Left lobe of liver (tissue), 2 donors: ENCODE data around the gene NT5DC1. TPM values are rescaled to one million over a fixed set of nuclear protein-coding genes. Genes with fewer than 3 reads are reported as not detected.

Source experiments
- ATAC-seq: fragments of 200-7000 bp; cut with Tn5 transposase; one replicate; pipeline ENCODE4 v1.9.1; 2020; ENCODE audit warnings: mild to moderate bottlenecking, moderate library complexity
- DNase-seq: peaks from one replicate; pipeline ENCODE4 v3.0.0-alpha.2; 2020; ENCODE audit warnings: low spot score
- total RNA-seq: library from RNA; stranded (reverse); gene quantifications from one replicate; pipeline ENCODE4 v1.2.1, GENCODE V29; 2021
- donor health status: DM: no; HTN: no; CAD: no; lungs with moderate emphysema.
- donor health status: DM: no; HTN: yes; CAD: no.

NT5DC1 gene
- total RNA-seq, 1 donor from 2014 or later = 50.4 TPM

GRCh38 chr6:116229287-116229913 is 128.7 kb downstream of the NT5DC1 start:
- peak; percentile 44 for ATAC-seq
- DNase-seq = no peak

GRCh38 chr6:116234689-116235088 is 134.0 kb downstream of the NT5DC1 start:
- ATAC-seq (no peak), DNase-seq (no peak)

GRCh38 chr6:116238083-116238482 is 137.4 kb downstream of the NT5DC1 start:
- no peak for ATAC-seq
- no peak for DNase-seq

GRCh38 chr6:116239256-116239655 is 138.6 kb downstream of the NT5DC1 start:
- DNase-seq = no peak
- no peak for ATAC-seq

- no peak for DNase-seq
- ATAC-seq = no peak
Observed at GRCh38 chr6:116239856-116240255, 139.2 kb downstream of the NT5DC1 start.

- no peak for DNase-seq
- ATAC-seq = no peak
Observed at GRCh38 chr6:116244284-116244683, 143.6 kb downstream of the NT5DC1 start.

DNA sequence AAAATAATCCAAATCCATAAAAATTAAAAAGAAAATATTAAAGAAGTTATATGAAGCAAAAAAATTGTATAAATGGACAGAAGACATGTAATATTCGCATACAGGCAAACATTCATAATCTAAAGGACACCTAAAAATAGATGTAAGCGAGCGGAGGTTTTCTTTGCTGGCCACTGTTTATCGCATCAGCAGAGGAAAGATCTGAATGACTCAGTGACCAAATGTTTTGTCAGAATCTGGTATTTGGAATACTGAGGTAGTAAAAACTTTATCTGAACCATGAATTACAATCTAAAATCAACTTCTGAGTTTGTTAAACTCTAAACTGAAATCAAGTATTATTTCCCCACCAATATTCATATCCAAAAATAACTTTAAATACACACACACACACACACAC is 145.4 kb downstream of the NT5DC1 start:
- ATAC-seq (no peak), DNase-seq (no peak)

- DNase-seq (no peak), ATAC-seq (peak; percentile 79)
Observed at GRCh38 chr6:116247285-116247684, 146.6 kb downstream of the NT5DC1 start.

- ATAC-seq (no peak), DNase-seq (no peak)
Observed at GRCh38 chr6:116248577-116248976, 147.9 kb downstream of the NT5DC1 start.

- DNase-seq (no peak), ATAC-seq (no peak)
Observed at GRCh38 chr6:116251568-116252384, 151.1 kb downstream of the NT5DC1 start.

DNA sequence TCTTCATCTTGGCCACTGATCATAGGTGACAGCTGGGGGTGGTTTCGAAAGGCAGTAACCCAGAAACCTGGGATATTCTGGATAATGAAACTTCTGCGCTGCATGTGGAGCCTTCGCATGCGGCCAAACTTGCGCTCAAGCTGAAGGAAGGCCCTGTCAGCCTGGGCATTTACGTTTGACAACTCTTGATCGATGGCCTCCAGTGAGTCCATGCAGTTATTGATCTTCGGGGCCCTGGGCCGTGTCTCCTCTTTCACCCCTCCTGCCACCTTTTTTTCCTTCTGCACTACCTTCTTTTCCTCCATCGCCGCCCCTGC is 152.5 kb downstream of the NT5DC1 start:
- ATAC-seq = peak; percentile 23
- no peak for DNase-seq

- ATAC-seq = peak; percentile 88
- peak; percentile 95 for DNase-seq
Observed at GRCh38 chr6:116253505-116254296, 153.0 kb downstream of the NT5DC1 start, which contains the start of gene TSPYL4. Gene TSPYL4, minus strand, starts transcription at chr6:116254075. Its CDS starts 67 bp downstream, at chr6:116254008.

DNA sequence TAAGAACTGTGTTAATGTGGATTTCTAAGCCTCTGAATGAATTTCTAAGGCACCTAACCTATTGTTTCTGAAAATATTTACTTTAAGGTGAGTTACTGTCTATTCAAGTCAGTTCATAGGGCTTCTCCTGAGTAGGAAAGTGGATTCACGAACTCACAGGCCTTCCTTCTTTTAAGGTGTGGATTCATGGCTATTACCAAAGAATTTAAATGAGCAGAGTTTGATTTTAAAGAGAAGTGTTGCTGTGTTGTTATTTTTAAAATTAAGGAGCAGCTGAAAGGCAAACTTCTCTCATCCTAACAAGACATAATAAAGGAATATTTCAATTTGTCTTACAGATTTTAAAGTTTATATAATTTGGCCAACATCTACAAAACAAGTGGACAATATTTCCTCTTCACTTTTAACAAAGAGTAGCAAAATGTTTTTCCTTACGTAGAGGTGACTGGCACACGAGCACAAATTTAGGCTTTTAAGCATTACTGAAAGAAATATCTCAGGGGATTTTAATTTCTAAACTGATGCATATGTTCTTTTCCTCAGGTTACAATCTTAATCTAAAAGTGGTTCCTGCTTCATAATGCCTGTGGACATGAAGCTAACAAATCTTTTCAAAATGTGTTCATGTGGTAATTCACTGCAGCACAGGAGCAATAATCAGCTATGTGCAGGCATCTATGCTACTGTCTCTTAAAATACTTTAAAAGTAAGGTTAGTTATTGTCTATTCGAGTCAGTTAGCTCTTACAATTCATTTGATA is 153.8 kb downstream of the NT5DC1 start:
- ATAC-seq (no peak), DNase-seq (no peak)

GRCh38 chr6:116255246-116255800 is 154.7 kb downstream of the NT5DC1 start:
- DNase-seq (peak; percentile 54), ATAC-seq (peak; percentile 68)

GRCh38 chr6:116256694-116257093 is 156.0 kb downstream of the NT5DC1 start:
- ATAC-seq = no peak

GRCh38 chr6:116258520-116258919 is 157.9 kb downstream of the NT5DC1 start:
- DNase-seq (no peak), ATAC-seq (no peak)

More at GRCh38 chr6:116256694-116257093, 156.0 kb downstream of the NT5DC1 start:
- DNase-seq = no peak

DNA sequence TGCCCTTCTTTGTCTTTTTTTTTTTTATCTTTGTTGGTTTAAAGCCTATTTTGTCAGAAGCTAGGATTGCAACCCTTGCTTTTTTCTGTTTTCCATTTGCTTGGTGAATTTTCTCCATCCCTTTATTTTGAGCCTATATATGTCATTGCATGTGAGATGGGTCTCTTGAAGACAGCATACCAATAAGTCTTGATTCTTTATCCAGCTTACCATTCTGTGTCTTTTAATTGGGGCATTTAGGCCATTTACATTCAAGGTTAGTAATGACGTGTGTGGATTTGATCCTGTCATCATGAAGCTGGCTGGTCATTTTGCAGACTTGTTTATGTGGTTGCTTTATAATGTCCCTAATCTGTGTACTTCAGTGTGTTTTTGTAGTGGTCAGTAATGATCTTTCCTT is 162.7 kb downstream of the NT5DC1 start:
- ATAC-seq = no peak
- no peak for DNase-seq

DNA sequence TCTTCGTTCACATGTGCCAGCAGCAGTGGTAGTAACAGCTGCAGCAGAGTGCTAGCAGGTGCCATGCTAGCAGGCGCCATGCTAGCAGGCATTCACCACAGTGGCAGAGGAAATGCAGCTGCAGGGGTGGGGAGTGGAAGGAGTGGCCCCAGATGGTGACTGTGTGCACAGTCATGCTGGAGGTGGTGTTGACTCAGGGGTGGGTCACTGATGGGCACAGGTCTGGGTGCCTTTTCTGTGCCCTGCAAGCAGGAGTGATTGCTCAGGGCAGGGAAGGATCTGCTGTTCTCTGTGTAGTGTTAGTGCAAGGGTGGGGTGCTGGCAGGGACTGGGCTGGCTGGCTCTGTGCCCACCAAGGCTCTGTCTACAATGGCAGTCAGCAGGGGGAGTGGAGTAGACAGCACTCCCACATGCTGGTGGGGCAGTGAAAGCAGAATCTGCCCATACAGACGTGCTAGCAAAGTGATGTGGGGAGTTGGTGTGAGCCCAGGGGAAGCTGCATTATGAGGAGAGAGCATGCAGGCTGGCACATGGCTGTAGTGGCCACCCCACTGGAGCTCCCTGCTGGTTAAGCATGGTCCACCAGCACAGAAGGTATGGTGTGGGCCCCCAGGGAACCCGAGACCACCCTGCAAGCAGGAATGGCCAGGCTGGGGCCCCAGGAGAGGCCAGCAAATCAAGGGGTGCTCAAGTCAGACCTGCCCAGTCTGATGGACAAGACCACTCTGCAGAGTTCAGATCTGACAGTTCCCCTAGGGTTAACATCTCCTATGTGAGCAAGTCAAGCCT is 164.6 kb downstream of the NT5DC1 start:
- ATAC-seq (no peak), DNase-seq (no peak)

GRCh38 chr6:116266803-116267202 is 166.2 kb downstream of the NT5DC1 start:
- DNase-seq (no peak), ATAC-seq (no peak)
